ENCODE data around the gene TMEM79. TPM values are rescaled to one million over a fixed set of nuclear protein-coding genes. Genes with fewer than 3 reads are reported as not detected.

The TMEM79 gene
- total and polyA plus RNA-seq, 2 experiments from 2014 or later, result 0.97 to 1.5 TPM

DNA sequence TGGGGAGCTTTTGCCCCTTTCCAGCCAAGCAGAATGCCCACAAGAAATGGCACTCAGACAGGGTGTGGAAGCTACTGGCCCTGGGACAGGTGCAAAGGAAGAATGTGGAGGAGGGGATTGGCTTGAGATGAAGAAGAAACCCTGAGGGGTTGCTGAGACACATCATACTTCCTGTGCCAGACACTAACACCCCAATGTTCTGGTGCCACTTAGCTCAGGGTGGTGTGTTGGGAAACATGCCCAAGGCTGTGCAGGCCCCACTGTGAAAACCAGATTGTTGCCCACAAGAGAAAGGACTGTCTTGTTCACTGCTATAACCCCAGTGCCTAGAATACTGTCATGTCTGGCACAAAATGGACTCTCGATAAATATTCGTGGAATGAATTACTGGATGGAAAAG lies 26.4 kb upstream of the TMEM79 start (continued):
- TF ChIP-seq, protein P1, sequence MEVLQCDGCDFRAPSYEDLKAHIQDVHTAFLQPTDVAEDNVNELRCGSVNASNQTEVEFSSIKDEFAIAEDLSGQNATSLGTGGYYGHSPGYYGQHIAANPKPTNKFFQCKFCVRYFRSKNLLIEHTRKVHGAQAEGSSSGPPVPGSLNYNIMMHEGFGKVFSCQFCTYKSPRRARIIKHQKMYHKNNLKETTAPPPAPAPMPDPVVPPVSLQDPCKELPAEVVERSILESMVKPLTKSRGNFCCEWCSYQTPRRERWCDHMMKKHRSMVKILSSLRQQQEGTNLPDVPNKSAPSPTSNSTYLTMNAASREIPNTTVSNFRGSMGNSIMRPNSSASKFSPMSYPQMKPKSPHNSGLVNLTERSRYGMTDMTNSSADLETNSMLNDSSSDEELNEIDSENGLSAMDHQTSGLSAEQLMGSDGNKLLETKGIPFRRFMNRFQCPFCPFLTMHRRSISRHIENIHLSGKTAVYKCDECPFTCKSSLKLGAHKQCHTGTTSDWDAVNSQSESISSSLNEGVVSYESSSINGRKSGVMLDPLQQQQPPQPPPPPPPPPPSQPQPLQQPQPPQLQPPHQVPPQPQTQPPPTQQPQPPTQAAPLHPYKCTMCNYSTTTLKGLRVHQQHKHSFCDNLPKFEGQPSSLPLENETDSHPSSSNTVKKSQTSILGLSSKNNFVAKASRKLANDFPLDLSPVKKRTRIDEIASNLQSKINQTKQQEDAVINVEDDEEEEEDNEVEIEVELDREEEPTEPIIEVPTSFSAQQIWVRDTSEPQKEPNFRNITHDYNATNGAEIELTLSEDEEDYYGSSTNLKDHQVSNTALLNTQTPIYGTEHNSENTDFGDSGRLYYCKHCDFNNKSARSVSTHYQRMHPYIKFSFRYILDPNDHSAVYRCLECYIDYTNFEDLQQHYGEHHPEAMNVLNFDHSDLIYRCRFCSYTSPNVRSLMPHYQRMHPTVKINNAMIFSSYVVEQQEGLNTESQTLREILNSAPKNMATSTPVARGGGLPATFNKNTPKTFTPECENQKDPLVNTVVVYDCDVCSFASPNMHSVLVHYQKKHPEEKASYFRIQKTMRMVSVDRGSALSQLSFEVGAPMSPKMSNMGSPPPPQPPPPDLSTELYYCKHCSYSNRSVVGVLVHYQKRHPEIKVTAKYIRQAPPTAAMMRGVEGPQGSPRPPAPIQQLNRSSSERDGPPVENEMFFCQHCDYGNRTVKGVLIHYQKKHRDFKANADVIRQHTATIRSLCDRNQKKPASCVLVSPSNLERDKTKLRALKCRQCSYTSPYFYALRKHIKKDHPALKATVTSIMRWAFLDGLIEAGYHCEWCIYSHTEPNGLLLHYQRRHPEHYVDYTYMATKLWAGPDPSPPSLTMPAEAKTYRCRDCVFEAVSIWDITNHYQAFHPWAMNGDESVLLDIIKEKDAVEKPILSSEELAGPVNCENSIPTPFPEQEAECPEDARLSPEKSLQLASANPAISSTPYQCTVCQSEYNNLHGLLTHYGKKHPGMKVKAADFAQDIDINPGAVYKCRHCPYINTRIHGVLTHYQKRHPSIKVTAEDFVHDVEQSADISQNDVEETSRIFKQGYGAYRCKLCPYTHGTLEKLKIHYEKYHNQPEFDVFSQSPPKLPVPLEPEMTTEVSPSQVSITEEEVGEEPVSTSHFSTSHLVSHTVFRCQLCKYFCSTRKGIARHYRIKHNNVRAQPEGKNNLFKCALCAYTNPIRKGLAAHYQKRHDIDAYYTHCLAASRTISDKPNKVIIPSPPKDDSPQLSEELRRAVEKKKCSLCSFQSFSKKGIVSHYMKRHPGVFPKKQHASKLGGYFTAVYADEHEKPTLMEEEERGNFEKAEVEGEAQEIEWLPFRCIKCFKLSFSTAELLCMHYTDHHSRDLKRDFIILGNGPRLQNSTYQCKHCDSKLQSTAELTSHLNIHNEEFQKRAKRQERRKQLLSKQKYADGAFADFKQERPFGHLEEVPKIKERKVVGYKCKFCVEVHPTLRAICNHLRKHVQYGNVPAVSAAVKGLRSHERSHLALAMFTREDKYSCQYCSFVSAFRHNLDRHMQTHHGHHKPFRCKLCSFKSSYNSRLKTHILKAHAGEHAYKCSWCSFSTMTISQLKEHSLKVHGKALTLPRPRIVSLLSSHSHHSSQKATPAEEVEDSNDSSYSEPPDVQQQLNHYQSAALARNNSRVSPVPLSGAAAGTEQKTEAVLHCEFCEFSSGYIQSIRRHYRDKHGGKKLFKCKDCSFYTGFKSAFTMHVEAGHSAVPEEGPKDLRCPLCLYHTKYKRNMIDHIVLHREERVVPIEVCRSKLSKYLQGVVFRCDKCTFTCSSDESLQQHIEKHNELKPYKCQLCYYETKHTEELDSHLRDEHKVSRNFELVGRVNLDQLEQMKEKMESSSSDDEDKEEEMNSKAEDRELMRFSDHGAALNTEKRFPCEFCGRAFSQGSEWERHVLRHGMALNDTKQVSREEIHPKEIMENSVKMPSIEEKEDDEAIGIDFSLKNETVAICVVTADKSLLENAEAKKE (CRISPR knock-in tag; IDR thresholded peaks at IDR 0.05), result no peak
- TF ChIP-seq, protein P2, sequence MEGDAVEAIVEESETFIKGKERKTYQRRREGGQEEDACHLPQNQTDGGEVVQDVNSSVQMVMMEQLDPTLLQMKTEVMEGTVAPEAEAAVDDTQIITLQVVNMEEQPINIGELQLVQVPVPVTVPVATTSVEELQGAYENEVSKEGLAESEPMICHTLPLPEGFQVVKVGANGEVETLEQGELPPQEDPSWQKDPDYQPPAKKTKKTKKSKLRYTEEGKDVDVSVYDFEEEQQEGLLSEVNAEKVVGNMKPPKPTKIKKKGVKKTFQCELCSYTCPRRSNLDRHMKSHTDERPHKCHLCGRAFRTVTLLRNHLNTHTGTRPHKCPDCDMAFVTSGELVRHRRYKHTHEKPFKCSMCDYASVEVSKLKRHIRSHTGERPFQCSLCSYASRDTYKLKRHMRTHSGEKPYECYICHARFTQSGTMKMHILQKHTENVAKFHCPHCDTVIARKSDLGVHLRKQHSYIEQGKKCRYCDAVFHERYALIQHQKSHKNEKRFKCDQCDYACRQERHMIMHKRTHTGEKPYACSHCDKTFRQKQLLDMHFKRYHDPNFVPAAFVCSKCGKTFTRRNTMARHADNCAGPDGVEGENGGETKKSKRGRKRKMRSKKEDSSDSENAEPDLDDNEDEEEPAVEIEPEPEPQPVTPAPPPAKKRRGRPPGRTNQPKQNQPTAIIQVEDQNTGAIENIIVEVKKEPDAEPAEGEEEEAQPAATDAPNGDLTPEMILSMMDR (conservative IDR thresholded peaks at IDR 0.05; ENCODE audit: low read depth in 2 of 2), result no peak

DNA sequence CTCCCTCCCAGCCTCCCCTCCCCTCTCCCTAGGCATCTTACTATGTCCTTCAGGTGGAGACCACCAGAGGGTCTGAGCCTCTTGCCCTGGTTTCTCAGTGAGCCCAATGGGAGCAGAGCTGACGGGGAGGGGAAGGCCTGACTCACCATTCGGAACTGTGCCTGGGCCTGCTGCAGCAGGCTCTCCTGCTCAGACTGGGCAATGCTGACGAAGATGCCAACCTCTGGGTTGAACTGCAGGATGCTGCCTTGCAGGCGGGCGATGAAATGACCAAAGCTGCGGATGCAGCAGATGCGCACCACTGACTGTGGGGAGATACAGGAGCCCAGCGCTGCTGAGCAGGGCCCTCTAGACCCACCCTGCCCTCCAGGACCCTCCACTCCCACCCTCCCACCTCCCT lies 25.3 kb upstream of the TMEM79 start:
- Histone ChIP-seq H3K79me2 (replicated peaks; ENCODE audit: insufficient read depth) (no peaks in the 10 kb centered on the region), H3K4me3 (no peak overlapping the region), H3F3A (replicated peaks; ENCODE audit: low read depth) (peaks cover 10% of the 10 kb centered on the region; the same call in 1 of the 2 replicates), H3K4me1 (ENCODE audit: insufficient read depth) (no peaks in the 10 kb centered on the region), H3K36me3 (ENCODE audit: insufficient read depth) (peaks cover 60% of the 10 kb centered on the region), H2AFZ (no peak overlapping the region), H3K27ac (ENCODE audit: low read depth) (no peak overlapping the region), H3K9me2 (ENCODE audit: insufficient read depth) (no peaks in the 10 kb centered on the region), H4K20me1 (replicated peaks; ENCODE audit: insufficient read depth) (peaks cover 10% of the 10 kb centered on the region), H3K27me3 (ENCODE audit: insufficient read depth) (no peaks in the 10 kb centered on the region), H3K4me2 (no peak overlapping the region)
- peaks cover 77% of the 10 kb centered on the region for H3K36me3 Mint-ChIP-seq (ENCODE audit: low read depth)
- ATAC-seq (no peak), DNase-seq (ENCODE audit: low spot score) (no peak)
- H3K4me1 Mint-ChIP-seq, result no peaks in the 10 kb centered on the region
- TF ChIP-seq POLR2AphosphoS5 (IDR thresholded peaks at IDR 0.05; ENCODE audit: low read depth), result no peak
- no peak for TF ChIP-seq EZH2 (IDR thresholded peaks at IDR 0.05; ENCODE audit: low read depth, unreplicated experiment)
- TF ChIP-seq, protein P3, sequence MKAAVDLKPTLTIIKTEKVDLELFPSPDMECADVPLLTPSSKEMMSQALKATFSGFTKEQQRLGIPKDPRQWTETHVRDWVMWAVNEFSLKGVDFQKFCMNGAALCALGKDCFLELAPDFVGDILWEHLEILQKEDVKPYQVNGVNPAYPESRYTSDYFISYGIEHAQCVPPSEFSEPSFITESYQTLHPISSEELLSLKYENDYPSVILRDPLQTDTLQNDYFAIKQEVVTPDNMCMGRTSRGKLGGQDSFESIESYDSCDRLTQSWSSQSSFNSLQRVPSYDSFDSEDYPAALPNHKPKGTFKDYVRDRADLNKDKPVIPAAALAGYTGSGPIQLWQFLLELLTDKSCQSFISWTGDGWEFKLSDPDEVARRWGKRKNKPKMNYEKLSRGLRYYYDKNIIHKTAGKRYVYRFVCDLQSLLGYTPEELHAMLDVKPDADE (IDR thresholded peaks at IDR 0.05), result no peak
- TF ChIP-seq EZH2phosphoT487 (IDR thresholded peaks at IDR 0.05; ENCODE audit: unreplicated experiment), result no peak
- no peak for TF ChIP-seq JUNB (IDR thresholded peaks at IDR 0.05; ENCODE audit: unreplicated experiment)
- TF ChIP-seq, protein P4, sequence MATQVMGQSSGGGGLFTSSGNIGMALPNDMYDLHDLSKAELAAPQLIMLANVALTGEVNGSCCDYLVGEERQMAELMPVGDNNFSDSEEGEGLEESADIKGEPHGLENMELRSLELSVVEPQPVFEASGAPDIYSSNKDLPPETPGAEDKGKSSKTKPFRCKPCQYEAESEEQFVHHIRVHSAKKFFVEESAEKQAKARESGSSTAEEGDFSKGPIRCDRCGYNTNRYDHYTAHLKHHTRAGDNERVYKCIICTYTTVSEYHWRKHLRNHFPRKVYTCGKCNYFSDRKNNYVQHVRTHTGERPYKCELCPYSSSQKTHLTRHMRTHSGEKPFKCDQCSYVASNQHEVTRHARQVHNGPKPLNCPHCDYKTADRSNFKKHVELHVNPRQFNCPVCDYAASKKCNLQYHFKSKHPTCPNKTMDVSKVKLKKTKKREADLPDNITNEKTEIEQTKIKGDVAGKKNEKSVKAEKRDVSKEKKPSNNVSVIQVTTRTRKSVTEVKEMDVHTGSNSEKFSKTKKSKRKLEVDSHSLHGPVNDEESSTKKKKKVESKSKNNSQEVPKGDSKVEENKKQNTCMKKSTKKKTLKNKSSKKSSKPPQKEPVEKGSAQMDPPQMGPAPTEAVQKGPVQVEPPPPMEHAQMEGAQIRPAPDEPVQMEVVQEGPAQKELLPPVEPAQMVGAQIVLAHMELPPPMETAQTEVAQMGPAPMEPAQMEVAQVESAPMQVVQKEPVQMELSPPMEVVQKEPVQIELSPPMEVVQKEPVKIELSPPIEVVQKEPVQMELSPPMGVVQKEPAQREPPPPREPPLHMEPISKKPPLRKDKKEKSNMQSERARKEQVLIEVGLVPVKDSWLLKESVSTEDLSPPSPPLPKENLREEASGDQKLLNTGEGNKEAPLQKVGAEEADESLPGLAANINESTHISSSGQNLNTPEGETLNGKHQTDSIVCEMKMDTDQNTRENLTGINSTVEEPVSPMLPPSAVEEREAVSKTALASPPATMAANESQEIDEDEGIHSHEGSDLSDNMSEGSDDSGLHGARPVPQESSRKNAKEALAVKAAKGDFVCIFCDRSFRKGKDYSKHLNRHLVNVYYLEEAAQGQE (IDR thresholded peaks at IDR 0.05; ENCODE audit: unreplicated experiment), result no peak
- TF ChIP-seq, protein P2 (conservative IDR thresholded peaks at IDR 0.05; ENCODE audit: low read depth in 2 of 2), result no peak
- H3K9me3 Mint-ChIP-seq, result no peaks in the 10 kb centered on the region
- peaks cover 4% of the 10 kb centered on the region for H3K27me3 Mint-ChIP-seq (ENCODE audit: insufficient read depth, low read depth, poor library complexity)
- no peak overlapping the region for H3K27ac Mint-ChIP-seq
- no peak overlapping the region for H3K4me3 Mint-ChIP-seq

All from GM23338 (cell line).